Left renal pelvis (tissue), 4 donors: ENCODE data around the gene CLPSL2. TPM values are rescaled to one million over a fixed set of nuclear protein-coding genes. Genes with fewer than 3 reads are reported as not detected.

Experiments used
- DNase-seq, 4 donors: peaks; one replicate each; pipeline ENCODE4 v3.0.0-alpha.2; 2013; ENCODE audit warnings: low read depth in 4 of 4, low spot score in 3 of 4
- polyA plus RNA-seq, 4 donors: library from polyadenylated mRNA; unstranded; fragments of 120-200 nt; gene quantifications; one replicate each; pipeline ENCODE4 v1.2.1, GENCODE V29; 2013; ENCODE audit not compliant: insufficient read length in 4 of 4

The CLPSL2 gene
- polyA plus RNA-seq, 4 donors = 0.40 to 0.52 TPM; not detected in 2

DNA sequence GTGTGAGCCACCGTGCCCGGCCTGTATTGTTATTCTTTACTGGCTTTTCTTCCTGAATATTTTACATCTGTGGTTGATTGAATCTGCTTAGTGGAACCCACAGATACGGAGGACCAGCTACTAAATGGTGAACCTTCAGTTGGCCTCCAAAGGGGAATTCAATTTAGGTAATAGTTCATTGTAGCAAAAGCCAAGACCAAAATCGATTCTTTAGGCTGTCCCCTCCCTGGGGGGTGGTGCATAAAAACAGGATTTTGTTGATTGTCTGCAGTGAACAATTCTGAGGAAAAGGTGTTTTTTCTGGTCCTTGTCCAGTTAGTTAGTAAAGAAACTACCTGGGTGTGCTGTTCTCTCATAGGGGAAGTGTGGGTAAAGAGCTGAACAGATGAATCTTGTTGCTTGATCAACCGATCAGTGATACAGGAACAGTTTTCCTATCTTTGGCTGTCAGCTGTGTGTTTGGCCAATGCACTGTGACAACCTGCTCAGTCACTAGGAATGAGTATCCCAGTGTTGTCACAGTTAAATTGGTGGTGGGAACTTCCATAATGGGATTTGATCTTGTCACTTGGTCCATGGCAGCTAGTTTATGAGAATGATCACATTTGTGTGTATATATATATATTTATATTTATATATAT, 48.3 kb downstream of the CLPSL2 start:
- no peak for DNase-seq

Other genes with a start within 250 kb of the CLPSL2 start
- gene FKBP5, start 87.7 kb upstream of the CLPSL2 start, polyA plus RNA-seq = 10 to 100 TPM; 18.0 to 32.7 (median 26.0) TPM
- 1 to 10 TPM in 2 of 4 donors, under 1 TPM in 2; 0.42 to 1.5 (median 1.1) TPM for gene ARMC12, start 39.6 kb upstream of the CLPSL2 start, polyA plus RNA-seq
- gene CLPSL1, start 4.4 kb downstream of the CLPSL2 start, polyA plus RNA-seq = 1 to 10 TPM in 1 of 4 donors, under 1 TPM in 1, not detected in 2; 0.40 to 1.4 TPM
- gene CLPS, start 20.7 kb downstream of the CLPSL2 start, polyA plus RNA-seq = under 1 TPM in 1 of 4 donors, not detected in 3; 0.37 TPM
- under 1 TPM in 2 of 4 donors, not detected in 2; 0.24 to 0.32 TPM for gene LHFPL5, start 28.8 kb downstream of the CLPSL2 start, polyA plus RNA-seq
- 10 to 100 TPM; 33.6 to 51.9 (median 50.6) TPM for gene SRPK1, start 144.5 kb downstream of the CLPSL2 start, polyA plus RNA-seq
- gene SLC26A8, start 248.0 kb downstream of the CLPSL2 start, polyA plus RNA-seq = under 1 TPM; 0.16 to 0.81 (median 0.27) TPM